ENCODE data around the gene AGTRAP. TPM values are rescaled to one million over a fixed set of nuclear protein-coding genes. Genes with fewer than 3 reads are reported as not detected.

Gene AGTRAP
- total and polyA plus RNA-seq, 2 of the 4 experiments (the other 2 are of a cell fraction): 21.5 to 57.7 TPM

GRCh38 chr1:11714831-11715575 is 20.9 kb upstream of the AGTRAP start:
- POLR2A ChIA-PET (ENCODE audit: unreplicated experiment): no interaction called here
- no peak overlapping the region for H4K8ac ChIP-seq (ENCODE audit: low read depth in 2 of 2, low read length in 2 of 2)
- no peak overlapping the region for H2BK15ac ChIP-seq (ENCODE audit: low read depth, low read length)
- H2AK5ac ChIP-seq (ENCODE audit: low read depth, low read length): no peak overlapping the region
- H3K23ac ChIP-seq (ENCODE audit: low read depth, low read length): no peak overlapping the region
- no peaks in the 10 kb centered on the region for H3K79me1 ChIP-seq (ENCODE audit: low read depth in 1 of 2, low read length in 2 of 2)
- no peaks in the 10 kb centered on the region for H3K9me3 ChIP-seq (ENCODE audit: control insufficient read depth, insufficient read depth, low read length)
- H4K5ac ChIP-seq (ENCODE audit: low read depth, low read length): no peak overlapping the region
- no peak overlapping the region for H3K14ac ChIP-seq (replicated peaks; ENCODE audit: low read depth, low read length)
- CTCF ChIA-PET: interaction anchor here (0.6 kb wide), 1 partner anchor 69 kb away, joined by 3 read pairs; no protein-coding TSS in a partner anchor
- no peak overlapping the region for H2BK5ac ChIP-seq (ENCODE audit: low read depth, low read length, poor library complexity, severe bottlenecking)
- no peaks in the 10 kb centered on the region for H3K4me1 ChIP-seq (ENCODE audit: control insufficient read depth, insufficient read depth, low read length)
- no peak overlapping the region for H3K4ac ChIP-seq (ENCODE audit: low read depth, low read length)
- peaks cover 18% of the 10 kb centered on the region for H3K27me3 ChIP-seq (ENCODE audit: control insufficient read depth, insufficient read depth, low read length)
- no peaks in the 10 kb centered on the region for H3K9me1 ChIP-seq (ENCODE audit: insufficient read depth, low read length)
- H3K27ac ChIP-seq (ENCODE audit: insufficient read depth, low read length): no peak overlapping the region
- in situ Hi-C loops (cut with MboI; ENCODE audit: low sequenced_read_pairs): loop anchor here (5.0 kb wide), 1 partner anchor 58 kb away; no protein-coding TSS in a partner anchor
- no peak for ATAC-seq (ENCODE audit: low read depth)
- H2AFZ ChIP-seq (replicated peaks; ENCODE audit: low read length, poor library complexity): no peak overlapping the region
- no peak overlapping the region for H3K4me3 ChIP-seq (ENCODE audit: insufficient read depth, low read depth, low read length)
- intact Hi-C loops (cut with micrococcal nuclease): loop anchor here (5.0 kb wide), 1 partner anchor 678 kb away; no protein-coding TSS in a partner anchor
- H2AK9ac ChIP-seq (replicated peaks; ENCODE audit: low read depth, low read length, poor library complexity): no peak overlapping the region
- H4K91ac ChIP-seq (ENCODE audit: insufficient read depth, low read depth, low read length): no peak overlapping the region
- BruUV-seq (replicated peaks): no TSS peak
- no peak overlapping the region for H2BK120ac ChIP-seq (ENCODE audit: low read depth, low read length)
- H3K36me3 ChIP-seq (ENCODE audit: control insufficient read depth, insufficient read depth, low read length): no peaks in the 10 kb centered on the region
- no peak overlapping the region for H3K9ac ChIP-seq (ENCODE audit: low read depth, low read length)
- no peak for DNase-seq
- whole genome bisulfite sequencing, 2 experiments (ENCODE audit: extremely low coverage in 2 of 2, insufficient read length in 1 of 2): 65% methylated on average over 5 of the region's 24 CpGs; no CpG with 5 or more reads in 1 of the 2 experiments
- no peaks in the 10 kb centered on the region for H4K20me1 ChIP-seq (ENCODE audit: insufficient read depth, low read length)
- dilution Hi-C loops (cut with HindIII; ENCODE audit: low sequenced_read_pairs, unreplicated experiment): no loop called here
- no peak overlapping the region for H2BK20ac ChIP-seq (ENCODE audit: low read depth, low read length)
- H3K18ac ChIP-seq (ENCODE audit: low read depth, low read length): no peak overlapping the region
- H3K4me2 ChIP-seq (ENCODE audit: low read depth, low read length): no peak overlapping the region
- H3K56ac ChIP-seq (ENCODE audit: extremely low read depth, insufficient read depth, low read length): no peak overlapping the region
- TF ChIP-seq, protein P1, sequence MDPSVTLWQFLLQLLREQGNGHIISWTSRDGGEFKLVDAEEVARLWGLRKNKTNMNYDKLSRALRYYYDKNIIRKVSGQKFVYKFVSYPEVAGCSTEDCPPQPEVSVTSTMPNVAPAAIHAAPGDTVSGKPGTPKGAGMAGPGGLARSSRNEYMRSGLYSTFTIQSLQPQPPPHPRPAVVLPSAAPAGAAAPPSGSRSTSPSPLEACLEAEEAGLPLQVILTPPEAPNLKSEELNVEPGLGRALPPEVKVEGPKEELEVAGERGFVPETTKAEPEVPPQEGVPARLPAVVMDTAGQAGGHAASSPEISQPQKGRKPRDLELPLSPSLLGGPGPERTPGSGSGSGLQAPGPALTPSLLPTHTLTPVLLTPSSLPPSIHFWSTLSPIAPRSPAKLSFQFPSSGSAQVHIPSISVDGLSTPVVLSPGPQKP (IDR thresholded peaks at IDR 0.05; ENCODE audit: borderline replicate concordance, low read depth, low read length): no peak
- TF ChIP-seq MAZ (IDR thresholded peaks at IDR 0.05; ENCODE audit: borderline replicate concordance, low read depth, low read length) (no peak), USF2 (IDR thresholded peaks at IDR 0.05; ENCODE audit: low read depth, low read length) (no peak), FOS (IDR thresholded peaks at IDR 0.05; ENCODE audit: low read depth, low read length) (no peak), POLR2A (IDR thresholded peaks at IDR 0.05; ENCODE audit: low read depth, low read length) (no peak), BHLHE40 (IDR thresholded peaks at IDR 0.05; ENCODE audit: low read depth, low read length) (no peak), MAFK (IDR thresholded peaks at IDR 0.05; ENCODE audit: low read depth, low read length) (no peak), CHD1 (IDR thresholded peaks at IDR 0.05; ENCODE audit: low read depth, low read length) (no peak), NFE2L2 (IDR thresholded peaks at IDR 0.05; ENCODE audit: low read depth, low read length) (no peak), CTCF (conservative IDR thresholded peaks at IDR 0.05; ENCODE audit: low read depth, low read length) (no peak), RCOR1 (IDR thresholded peaks at IDR 0.05; ENCODE audit: insufficient replicate concordance, low read length) (no peak), CEBPB (IDR thresholded peaks at IDR 0.05; ENCODE audit: low read depth, low read length) (no peak), SMC3 (IDR thresholded peaks at IDR 0.05; ENCODE audit: low read depth, low read length) (no peak), RFX5 (IDR thresholded peaks at IDR 0.05; ENCODE audit: low read depth, low read length) (no peak), RAD21 (IDR thresholded peaks at IDR 0.05; ENCODE audit: low read length) (no peak)

Data from IMR-90 (cell line).